Measurements from ENCODE around the gene GRK7.
"Not testable (repeated sequence)": the region's sequence is repeated elsewhere in the genome, so short reads cannot be mapped to it uniquely, and the experiment has no call there.

The GRK7 gene

DNA sequence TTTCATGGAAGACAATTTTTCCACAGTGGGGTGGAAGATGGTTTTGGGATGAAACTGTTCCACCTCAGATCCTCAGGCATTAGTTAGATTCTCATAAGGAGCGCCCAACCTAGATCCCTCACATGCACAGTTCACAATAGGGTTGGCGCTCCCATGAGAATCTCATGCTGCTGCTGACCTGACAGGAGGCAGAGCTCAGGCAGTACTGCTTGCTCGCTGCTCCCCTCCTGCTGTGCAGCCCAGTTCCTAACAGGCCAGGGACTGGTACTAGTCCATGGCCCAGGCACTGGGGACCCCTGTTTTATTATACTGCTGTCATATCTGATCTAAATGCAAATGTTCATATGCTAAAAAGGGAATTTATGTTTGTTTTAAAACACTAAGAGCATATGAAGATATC lies 9.8 kb upstream of the GRK7 start:
- Histone ChIP-seq H3K9ac (no peak overlapping the region), H4K20me1 (ENCODE audit: insufficient read depth) (no peaks in the 10 kb centered on the region)

DNA sequence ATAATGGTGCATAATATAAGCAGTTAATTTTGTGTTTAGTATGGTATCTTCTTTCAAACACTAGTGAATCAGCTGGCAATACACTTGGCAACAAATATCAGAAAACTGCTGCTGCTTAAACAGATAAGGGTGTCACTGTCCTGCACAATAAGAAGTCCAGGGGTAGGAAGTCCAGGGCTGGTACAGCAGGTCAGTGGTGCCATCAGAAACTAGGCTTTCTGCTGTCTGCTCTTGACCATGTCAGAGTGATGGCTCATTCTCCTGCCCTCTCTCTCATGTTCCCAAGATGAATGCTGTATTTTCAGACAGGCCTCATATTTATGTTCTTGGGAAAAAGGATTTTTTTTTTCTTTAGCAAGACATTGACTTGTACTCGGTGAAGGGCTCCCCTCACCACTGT lies 9.2 kb upstream of the GRK7 start:
- H3K36me3 ChIP-seq (ENCODE audit: insufficient read depth): no peaks in the 10 kb centered on the region
- H3K79me2 ChIP-seq (ENCODE audit: insufficient read depth, low read depth): no peaks in the 10 kb centered on the region
- H3K4me2 ChIP-seq: no peak overlapping the region
- no peak overlapping the region for H2AFZ ChIP-seq (ENCODE audit: low read depth)
- no peak overlapping the region for H3K27ac ChIP-seq
- TF ChIP-seq CTCF (conservative IDR thresholded peaks at IDR 0.05; ENCODE audit: low read depth, low read length): no peak
- no peaks in the 10 kb centered on the region for H4K20me1 ChIP-seq (ENCODE audit: insufficient read depth)
- H3K27me3 ChIP-seq (ENCODE audit: insufficient read depth, low read depth): no peaks in the 10 kb centered on the region
- H3K9ac ChIP-seq: no peak overlapping the region
- H3K4me3 ChIP-seq (IDR thresholded peaks at IDR 0.05; ENCODE audit: insufficient read depth, low read depth, low read length): no peak overlapping the region
- H3K4me1 ChIP-seq (ENCODE audit: low read depth, poor library complexity, severe bottlenecking): no peaks in the 10 kb centered on the region

More for the DNA sequence above, 9.8 kb upstream of the GRK7 start:
- Histone ChIP-seq H3K79me2 (ENCODE audit: insufficient read depth, low read depth) (no peaks in the 10 kb centered on the region), H3K4me2 (no peak overlapping the region), H3K4me3 (IDR thresholded peaks at IDR 0.05; ENCODE audit: insufficient read depth, low read depth, low read length) (no peak overlapping the region), H3K36me3 (ENCODE audit: insufficient read depth) (no peaks in the 10 kb centered on the region), H2AFZ (ENCODE audit: low read depth) (no peak overlapping the region), H3K27ac (no peak overlapping the region), H3K27me3 (ENCODE audit: insufficient read depth, low read depth) (no peaks in the 10 kb centered on the region), H3K4me1 (ENCODE audit: low read depth, poor library complexity, severe bottlenecking) (no peaks in the 10 kb centered on the region)
- no peak for TF ChIP-seq CTCF (conservative IDR thresholded peaks at IDR 0.05; ENCODE audit: low read depth, low read length)

GRCh38 chr3:141762552-141762951 lies 656 bp upstream of the GRK7 start:
- not testable (repeated sequence) for H3K4me2 ChIP-seq; H3K79me2 ChIP-seq (ENCODE audit: insufficient read depth, low read depth); H3K27ac ChIP-seq; H4K20me1 ChIP-seq (ENCODE audit: insufficient read depth); H3K4me1 ChIP-seq (ENCODE audit: low read depth, poor library complexity, severe bottlenecking); H3K9ac ChIP-seq; H3K27me3 ChIP-seq (ENCODE audit: insufficient read depth, low read depth); H2AFZ ChIP-seq (ENCODE audit: low read depth); H3K36me3 ChIP-seq (ENCODE audit: insufficient read depth); H3K4me3 ChIP-seq (IDR thresholded peaks at IDR 0.05; ENCODE audit: insufficient read depth, low read depth, low read length)

GRCh38 chr3:141764045-141764444 lies 837 bp downstream of the GRK7 start:
- Histone ChIP-seq H3K27me3 (ENCODE audit: insufficient read depth, low read depth) (no peaks in the 10 kb centered on the region), H3K4me3 (IDR thresholded peaks at IDR 0.05; ENCODE audit: insufficient read depth, low read depth, low read length) (no peak overlapping the region), H3K9ac (no peak overlapping the region), H3K79me2 (ENCODE audit: insufficient read depth, low read depth) (no peaks in the 10 kb centered on the region), H4K20me1 (ENCODE audit: insufficient read depth) (no peaks in the 10 kb centered on the region), H3K27ac (no peak overlapping the region), H3K4me1 (ENCODE audit: low read depth, poor library complexity, severe bottlenecking) (no peaks in the 10 kb centered on the region), H3K36me3 (ENCODE audit: insufficient read depth) (no peaks in the 10 kb centered on the region), H2AFZ (ENCODE audit: low read depth) (no peak overlapping the region), H3K4me2 (no peak overlapping the region)
- no peak for TF ChIP-seq CTCF (conservative IDR thresholded peaks at IDR 0.05; ENCODE audit: low read depth, low read length)

GRCh38 chr3:141764465-141764864 lies 1.3 kb downstream of the GRK7 start:
- no peak for TF ChIP-seq CTCF (conservative IDR thresholded peaks at IDR 0.05; ENCODE audit: low read depth, low read length)

More at GRCh38 chr3:141764465-141764864, 1.3 kb downstream of the GRK7 start:
- Histone ChIP-seq H3K79me2 (ENCODE audit: insufficient read depth, low read depth) (no peaks in the 10 kb centered on the region), H3K36me3 (ENCODE audit: insufficient read depth) (no peaks in the 10 kb centered on the region), H3K4me1 (ENCODE audit: low read depth, poor library complexity, severe bottlenecking) (no peaks in the 10 kb centered on the region), H3K9ac (no peak overlapping the region), H3K4me3 (IDR thresholded peaks at IDR 0.05; ENCODE audit: insufficient read depth, low read depth, low read length) (no peak overlapping the region), H4K20me1 (ENCODE audit: insufficient read depth) (no peaks in the 10 kb centered on the region), H2AFZ (ENCODE audit: low read depth) (no peak overlapping the region), H3K27me3 (ENCODE audit: insufficient read depth, low read depth) (no peaks in the 10 kb centered on the region), H3K4me2 (no peak overlapping the region), H3K27ac (no peak overlapping the region)
